ENCODE measurements around the gene TOMM34. TPM values are rescaled to one million over a fixed set of nuclear protein-coding genes. Genes with fewer than 3 reads are reported as not detected.

TOMM34 gene
- total and polyA plus RNA-seq, 2 experiments from 2014 or later: 63.4 to 63.8 TPM

DNA sequence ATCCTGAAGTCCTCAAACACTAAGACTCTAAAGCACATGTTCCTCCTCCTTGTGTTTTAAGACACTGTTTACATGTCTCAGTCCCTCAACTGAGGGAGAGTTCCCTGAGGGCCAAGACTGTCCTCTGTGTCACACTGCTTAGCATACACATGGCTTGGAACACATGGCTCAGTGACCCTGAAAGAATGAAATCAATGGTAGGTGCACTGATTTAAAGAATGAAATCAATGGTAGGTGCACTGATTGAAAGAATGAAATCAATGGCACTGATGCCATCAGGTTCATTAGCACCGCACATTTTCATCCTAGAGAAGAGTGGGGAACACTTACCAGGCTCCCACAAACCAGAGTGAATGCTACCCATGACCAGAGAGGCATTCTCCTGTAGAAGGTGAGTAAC is 9.8 kb downstream of the TOMM34 start:
- Histone ChIP-seq H3K9ac (no peak overlapping the region), H4K20me1 (ENCODE audit: insufficient read depth) (no peaks in the 10 kb centered on the region), H3K27ac (no peak overlapping the region), H3K4me3 (no peak overlapping the region), H3K36me3 (ENCODE audit: low read depth) (peaks cover 52% of the 10 kb centered on the region), H3K4me1 (ENCODE audit: insufficient read depth) (no peaks in the 10 kb centered on the region), H3K9me2 (ENCODE audit: insufficient read depth) (no peaks in the 10 kb centered on the region), H2AFZ (no peak overlapping the region), H3F3A (ENCODE audit: insufficient read depth) (peaks cover 12% of the 10 kb centered on the region; the same call in 1 of the 2 replicates), H3K9me3 (ENCODE audit: low read depth) (no peaks in the 10 kb centered on the region), H3K27me3 (replicated peaks; ENCODE audit: insufficient read depth) (no peaks in the 10 kb centered on the region), H3K79me2 (ENCODE audit: insufficient read depth) (peaks cover 36% of the 10 kb centered on the region), H3K4me2 (ENCODE audit: unreplicated experiment) (no peak overlapping the region)
- in situ Hi-C loops (cut with MboI): no loop called here
- 90 to 100% methylated on average over 1 of the region's 1 CpG for WGBS, 2 experiments (ENCODE audit: low coverage in 1 of 2, low lambda C conversion rate in 2 of 2, missing lambda C conversion rate in 2 of 2)
- no peak for DNase-seq
- TF ChIP-seq EZH2phosphoT487 (IDR thresholded peaks at IDR 0.05; ENCODE audit: insufficient read depth, low read depth) (no peak), EZH2 (IDR thresholded peaks at IDR 0.05; ENCODE audit: insufficient read depth, poor library complexity, severe bottlenecking) (no peak)

DNA sequence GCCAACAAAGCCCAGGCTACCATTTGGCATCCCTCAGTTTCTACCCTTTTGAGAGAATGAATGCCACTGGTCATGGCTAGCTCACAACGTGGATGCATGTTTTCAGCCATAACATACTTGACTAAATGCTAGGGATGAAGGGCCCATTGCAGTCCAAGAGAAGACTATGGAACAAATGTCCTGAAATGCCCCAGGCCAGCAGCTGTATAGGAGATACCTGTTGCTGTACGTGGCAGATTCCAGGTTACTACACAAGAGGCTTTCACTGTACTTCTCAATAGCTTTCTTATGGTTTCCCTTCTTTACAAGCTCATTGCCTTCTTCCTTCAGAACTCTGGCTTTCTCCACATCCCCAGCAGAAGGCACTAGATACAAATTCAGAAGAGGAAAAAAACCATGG is 11.7 kb downstream of the TOMM34 start:
- H3K27me3 ChIP-seq (replicated peaks; ENCODE audit: insufficient read depth): no peaks in the 10 kb centered on the region
- H3K4me3 ChIP-seq: no peak overlapping the region
- H3K79me2 ChIP-seq (ENCODE audit: insufficient read depth): peaks cover 18% of the 10 kb centered on the region
- H3K27ac ChIP-seq: no peak overlapping the region
- no peak for DNase-seq
- H3K4me2 ChIP-seq (ENCODE audit: unreplicated experiment): no peak overlapping the region
- H3F3A ChIP-seq (ENCODE audit: insufficient read depth): peaks cover 26% of the 10 kb centered on the region; the same call in 1 of the 2 replicates
- in situ Hi-C loops (cut with MboI): no loop called here
- TF ChIP-seq EZH2phosphoT487 (IDR thresholded peaks at IDR 0.05; ENCODE audit: insufficient read depth, low read depth): no peak
- no peak for TF ChIP-seq EZH2 (IDR thresholded peaks at IDR 0.05; ENCODE audit: insufficient read depth, poor library complexity, severe bottlenecking)
- H2AFZ ChIP-seq: no peak overlapping the region
- H3K9ac ChIP-seq: no peak overlapping the region
- H3K9me3 ChIP-seq (ENCODE audit: low read depth): no peaks in the 10 kb centered on the region
- 34 to 50% methylated on average over 2 of the region's 2 CpGs for WGBS, 2 experiments (ENCODE audit: low coverage in 1 of 2, low lambda C conversion rate in 2 of 2, missing lambda C conversion rate in 2 of 2)
- H3K4me1 ChIP-seq (ENCODE audit: insufficient read depth): no peaks in the 10 kb centered on the region
- H3K36me3 ChIP-seq (ENCODE audit: low read depth): peaks cover 55% of the 10 kb centered on the region
- H3K9me2 ChIP-seq (ENCODE audit: insufficient read depth): no peaks in the 10 kb centered on the region
- no peaks in the 10 kb centered on the region for H4K20me1 ChIP-seq (ENCODE audit: insufficient read depth)

DNA sequence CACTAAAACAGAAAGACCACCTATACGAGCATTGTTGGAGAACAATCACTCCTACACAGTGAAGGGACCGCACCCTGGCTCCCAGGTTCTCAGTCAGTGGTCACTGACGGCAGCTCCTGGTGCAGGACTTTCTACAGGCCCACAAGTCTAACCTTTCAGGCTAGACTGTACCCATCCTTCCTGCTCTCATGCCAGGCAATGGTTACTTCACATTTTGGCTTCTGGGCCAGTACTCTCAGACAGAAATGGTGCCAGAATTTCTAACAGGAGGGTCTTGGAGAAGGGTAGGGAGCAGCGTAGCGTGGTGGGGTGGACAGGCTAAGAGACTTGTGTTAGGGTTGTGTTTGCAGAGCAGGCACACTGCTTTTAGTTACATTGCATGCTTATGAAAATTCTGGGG is 12.1 kb downstream of the TOMM34 start:
- Histone ChIP-seq H4K20me1 (ENCODE audit: insufficient read depth) (no peaks in the 10 kb centered on the region), H2AFZ (no peak overlapping the region), H3K36me3 (ENCODE audit: low read depth) (peaks cover 57% of the 10 kb centered on the region), H3K9me2 (ENCODE audit: insufficient read depth) (no peaks in the 10 kb centered on the region), H3K9me3 (ENCODE audit: low read depth) (no peaks in the 10 kb centered on the region), H3K27me3 (replicated peaks; ENCODE audit: insufficient read depth) (no peaks in the 10 kb centered on the region), H3K4me2 (ENCODE audit: unreplicated experiment) (no peak overlapping the region), H3K9ac (no peak overlapping the region), H3K4me1 (ENCODE audit: insufficient read depth) (no peaks in the 10 kb centered on the region), H3K4me3 (no peak overlapping the region), H3K27ac (no peak overlapping the region), H3F3A (ENCODE audit: insufficient read depth) (peaks cover 26% of the 10 kb centered on the region; the same call in 1 of the 2 replicates), H3K79me2 (ENCODE audit: insufficient read depth) (peaks cover 14% of the 10 kb centered on the region)
- no peak for TF ChIP-seq EZH2 (IDR thresholded peaks at IDR 0.05; ENCODE audit: insufficient read depth, poor library complexity, severe bottlenecking)
- TF ChIP-seq EZH2phosphoT487 (IDR thresholded peaks at IDR 0.05; ENCODE audit: insufficient read depth, low read depth): no peak
- in situ Hi-C loops (cut with MboI): no loop called here
- no peak for DNase-seq
- WGBS, 2 experiments (ENCODE audit: low coverage in 1 of 2, low lambda C conversion rate in 2 of 2, missing lambda C conversion rate in 2 of 2): 67 to 75% methylated on average over 5 of the region's 5 CpGs

DNA sequence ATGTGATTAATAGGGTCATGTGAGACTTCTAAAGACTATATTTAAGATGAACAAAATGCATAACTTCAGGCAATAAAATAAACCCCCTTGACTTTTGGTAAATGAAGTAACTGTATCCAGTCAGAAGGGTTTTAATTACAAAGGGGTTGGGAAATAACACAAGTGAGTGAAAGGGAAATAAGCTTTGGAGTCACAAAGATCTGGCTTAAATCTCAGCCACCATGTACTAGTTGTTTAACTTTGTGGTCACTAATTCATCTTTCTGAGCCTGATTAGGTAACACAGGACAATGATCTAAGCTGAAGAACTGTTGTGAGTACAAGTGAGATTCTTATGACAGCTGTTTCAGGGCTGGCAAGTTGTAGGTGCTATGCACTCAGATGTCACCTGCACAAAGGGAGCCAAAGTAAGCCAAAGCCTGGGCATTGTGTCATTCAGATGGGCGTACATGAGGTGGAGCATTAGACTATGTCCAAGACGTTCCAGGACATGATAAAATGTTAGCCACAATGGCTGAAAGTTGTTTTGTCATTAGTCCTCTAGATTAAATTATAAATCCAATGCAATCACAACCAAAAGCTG is 13.8 kb downstream of the TOMM34 start:
- no peaks in the 10 kb centered on the region for H3K9me2 ChIP-seq (ENCODE audit: insufficient read depth)

More for the DNA sequence above, 13.8 kb downstream of the TOMM34 start:
- no peak for DNase-seq
- Histone ChIP-seq H2AFZ (no peak overlapping the region), H3K27ac (no peak overlapping the region), H3K4me3 (no peak overlapping the region), H3K9ac (no peak overlapping the region), H3K9me3 (ENCODE audit: low read depth) (no peaks in the 10 kb centered on the region), H4K20me1 (ENCODE audit: insufficient read depth) (no peaks in the 10 kb centered on the region), H3F3A (ENCODE audit: insufficient read depth) (peaks cover 28% of the 10 kb centered on the region), H3K27me3 (replicated peaks; ENCODE audit: insufficient read depth) (no peaks in the 10 kb centered on the region), H3K36me3 (ENCODE audit: low read depth) (peaks cover 63% of the 10 kb centered on the region), H3K4me2 (ENCODE audit: unreplicated experiment) (no peak overlapping the region), H3K79me2 (ENCODE audit: insufficient read depth) (peaks cover 4% of the 10 kb centered on the region; the same call in 1 of the 2 replicates), H3K4me1 (ENCODE audit: insufficient read depth) (no peaks in the 10 kb centered on the region)
- 48 to 59% methylated on average over 2 of the region's 2 CpGs for WGBS, 2 experiments (ENCODE audit: low coverage in 1 of 2, low lambda C conversion rate in 2 of 2, missing lambda C conversion rate in 2 of 2)
- no peak for TF ChIP-seq EZH2phosphoT487 (IDR thresholded peaks at IDR 0.05; ENCODE audit: insufficient read depth, low read depth)
- TF ChIP-seq EZH2 (IDR thresholded peaks at IDR 0.05; ENCODE audit: insufficient read depth, poor library complexity, severe bottlenecking): no peak
- in situ Hi-C loops (cut with MboI): no loop called here
